ENCODE measurements around the gene KRT86.

DNA sequence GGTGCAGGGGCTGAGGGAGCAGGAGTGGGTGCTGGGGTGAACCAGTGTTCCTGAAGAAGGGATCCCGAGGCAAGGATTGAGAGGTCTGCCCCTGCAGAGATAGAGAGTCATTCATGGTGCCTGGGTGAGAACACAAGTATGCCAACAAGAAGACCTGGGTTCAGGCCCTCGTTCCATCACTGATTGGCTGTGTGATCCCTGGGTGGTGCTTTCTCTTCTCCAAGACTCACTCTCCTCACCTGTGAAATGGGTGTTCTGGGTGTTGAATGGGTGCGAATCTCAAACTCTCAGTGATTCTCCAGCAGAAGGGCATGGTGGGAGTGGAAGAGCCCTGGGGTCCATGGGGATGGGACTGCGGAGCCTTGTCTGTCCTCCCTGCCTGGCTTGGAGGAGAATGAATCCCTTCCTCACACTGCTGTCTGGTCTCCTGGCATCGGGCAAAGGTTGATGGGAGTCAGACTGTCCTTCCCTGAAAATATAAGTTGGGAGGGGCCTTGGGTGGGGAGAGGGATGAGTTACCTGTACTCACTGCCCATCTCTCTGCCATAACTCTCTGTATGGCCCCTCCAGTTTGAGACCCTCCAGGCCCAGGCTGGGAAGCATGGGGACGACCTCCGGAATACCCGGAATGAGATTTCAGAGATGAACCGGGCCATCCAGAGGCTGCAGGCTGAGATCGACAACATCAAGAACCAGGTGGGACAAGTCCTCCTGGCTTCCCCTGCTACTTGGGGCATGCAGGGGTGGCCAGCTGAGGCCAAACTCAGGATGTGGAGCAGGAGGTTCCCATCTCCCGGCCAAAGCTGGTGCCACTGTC lies 31.8 kb upstream of the KRT86 start:
- TF ChIP-seq YY1 (IDR thresholded peaks at IDR 0.05; ENCODE audit: low read depth) (no peak), CHD2 (IDR thresholded peaks at IDR 0.05; ENCODE audit: low read length, partially characterized antibody) (no peak), SMC3 (IDR thresholded peaks at IDR 0.05; ENCODE audit: low read depth, low read length) (no peak), TAF1 (IDR thresholded peaks at IDR 0.05; ENCODE audit: borderline replicate concordance, low read depth, low read length) (no peak), TEAD4 (IDR thresholded peaks at IDR 0.05; ENCODE audit: borderline replicate concordance, insufficient read depth) (no peak), MXI1 (IDR thresholded peaks at IDR 0.05; ENCODE audit: low read depth, low read length) (no peak), RAD21 (IDR thresholded peaks at IDR 0.05; ENCODE audit: low read length) (no peak), JUND (IDR thresholded peaks at IDR 0.05) (no peak), EP300 (IDR thresholded peaks at IDR 0.05; ENCODE audit: borderline replicate concordance in 1 of 2, low read depth in 1 of 2, low read length in 1 of 2) (no peak)
- TF ChIP-seq, protein P1, sequence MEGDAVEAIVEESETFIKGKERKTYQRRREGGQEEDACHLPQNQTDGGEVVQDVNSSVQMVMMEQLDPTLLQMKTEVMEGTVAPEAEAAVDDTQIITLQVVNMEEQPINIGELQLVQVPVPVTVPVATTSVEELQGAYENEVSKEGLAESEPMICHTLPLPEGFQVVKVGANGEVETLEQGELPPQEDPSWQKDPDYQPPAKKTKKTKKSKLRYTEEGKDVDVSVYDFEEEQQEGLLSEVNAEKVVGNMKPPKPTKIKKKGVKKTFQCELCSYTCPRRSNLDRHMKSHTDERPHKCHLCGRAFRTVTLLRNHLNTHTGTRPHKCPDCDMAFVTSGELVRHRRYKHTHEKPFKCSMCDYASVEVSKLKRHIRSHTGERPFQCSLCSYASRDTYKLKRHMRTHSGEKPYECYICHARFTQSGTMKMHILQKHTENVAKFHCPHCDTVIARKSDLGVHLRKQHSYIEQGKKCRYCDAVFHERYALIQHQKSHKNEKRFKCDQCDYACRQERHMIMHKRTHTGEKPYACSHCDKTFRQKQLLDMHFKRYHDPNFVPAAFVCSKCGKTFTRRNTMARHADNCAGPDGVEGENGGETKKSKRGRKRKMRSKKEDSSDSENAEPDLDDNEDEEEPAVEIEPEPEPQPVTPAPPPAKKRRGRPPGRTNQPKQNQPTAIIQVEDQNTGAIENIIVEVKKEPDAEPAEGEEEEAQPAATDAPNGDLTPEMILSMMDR (IDR thresholded peaks at IDR 0.05): no peak
- TF ChIP-seq, protein P2, sequence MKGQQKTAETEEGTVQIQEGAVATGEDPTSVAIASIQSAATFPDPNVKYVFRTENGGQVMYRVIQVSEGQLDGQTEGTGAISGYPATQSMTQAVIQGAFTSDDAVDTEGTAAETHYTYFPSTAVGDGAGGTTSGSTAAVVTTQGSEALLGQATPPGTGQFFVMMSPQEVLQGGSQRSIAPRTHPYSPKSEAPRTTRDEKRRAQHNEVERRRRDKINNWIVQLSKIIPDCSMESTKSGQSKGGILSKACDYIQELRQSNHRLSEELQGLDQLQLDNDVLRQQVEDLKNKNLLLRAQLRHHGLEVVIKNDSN (IDR thresholded peaks at IDR 0.05; ENCODE audit: borderline replicate concordance, low read depth): no peak
- TF ChIP-seq, protein P3, sequence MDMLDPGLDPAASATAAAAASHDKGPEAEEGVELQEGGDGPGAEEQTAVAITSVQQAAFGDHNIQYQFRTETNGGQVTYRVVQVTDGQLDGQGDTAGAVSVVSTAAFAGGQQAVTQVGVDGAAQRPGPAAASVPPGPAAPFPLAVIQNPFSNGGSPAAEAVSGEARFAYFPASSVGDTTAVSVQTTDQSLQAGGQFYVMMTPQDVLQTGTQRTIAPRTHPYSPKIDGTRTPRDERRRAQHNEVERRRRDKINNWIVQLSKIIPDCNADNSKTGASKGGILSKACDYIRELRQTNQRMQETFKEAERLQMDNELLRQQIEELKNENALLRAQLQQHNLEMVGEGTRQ (IDR thresholded peaks at IDR 0.05; ENCODE audit: borderline replicate concordance, low read depth, low read length): no peak
- TF ChIP-seq, protein P4, sequence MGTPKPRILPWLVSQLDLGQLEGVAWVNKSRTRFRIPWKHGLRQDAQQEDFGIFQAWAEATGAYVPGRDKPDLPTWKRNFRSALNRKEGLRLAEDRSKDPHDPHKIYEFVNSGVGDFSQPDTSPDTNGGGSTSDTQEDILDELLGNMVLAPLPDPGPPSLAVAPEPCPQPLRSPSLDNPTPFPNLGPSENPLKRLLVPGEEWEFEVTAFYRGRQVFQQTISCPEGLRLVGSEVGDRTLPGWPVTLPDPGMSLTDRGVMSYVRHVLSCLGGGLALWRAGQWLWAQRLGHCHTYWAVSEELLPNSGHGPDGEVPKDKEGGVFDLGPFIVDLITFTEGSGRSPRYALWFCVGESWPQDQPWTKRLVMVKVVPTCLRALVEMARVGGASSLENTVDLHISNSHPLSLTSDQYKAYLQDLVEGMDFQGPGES (IDR thresholded peaks at IDR 0.05; ENCODE audit: low read depth, low read length): no peak
